ENCODE results near the gene UNC5B.

UNC5B gene

DNA sequence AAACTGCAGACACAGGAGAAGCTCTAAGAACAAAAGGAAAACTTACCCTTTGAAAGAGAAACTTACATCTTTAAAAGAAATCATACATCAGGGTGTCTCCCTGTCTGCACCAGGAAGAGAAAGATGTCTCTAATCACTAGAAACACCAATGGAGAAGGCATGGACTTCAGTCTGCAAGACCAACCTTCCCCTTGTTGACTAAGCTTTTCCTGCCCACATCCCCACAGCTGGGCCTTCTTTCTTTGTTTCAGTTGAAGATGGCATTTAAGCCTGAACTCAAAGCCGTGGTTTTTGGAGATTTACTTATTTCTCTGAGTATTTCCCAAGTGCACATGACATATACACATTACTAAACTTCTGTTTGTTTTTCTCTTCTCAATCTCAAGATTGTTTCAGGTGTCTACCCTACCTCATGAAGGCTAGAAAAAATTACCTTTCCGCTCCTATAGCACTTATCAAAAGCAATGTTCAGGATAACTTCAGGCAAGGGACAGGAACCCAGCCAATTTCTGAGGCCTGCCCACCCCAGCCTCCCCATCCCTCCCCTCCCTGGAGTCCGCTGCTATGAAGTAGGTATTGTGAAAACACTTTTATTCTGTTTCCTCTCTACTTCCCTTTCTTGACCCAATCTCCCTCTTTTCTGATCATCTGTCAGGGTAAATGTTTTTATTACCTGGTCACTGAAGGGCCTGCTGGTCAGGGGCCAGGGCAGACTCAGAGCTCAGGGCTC is 103.9 kb downstream of the UNC5B start:
- H3K9me3 ChIP-seq (replicated peaks in 1 of 11): no peaks in the 10 kb centered on the region
- peak overlapping the region in 9 of 11 experiments; percentile 59 to 95 (median 92); a peak in 19 of 22 replicates for H3K27ac ChIP-seq
- H3K27me3 ChIP-seq: no peaks in the 10 kb centered on the region
- peak overlapping the region in 9 of 11 experiments; percentile 26 to 78 (median 68); a peak in 17 of 22 replicates for H3K9ac ChIP-seq
- no peaks in the 10 kb centered on the region for H3K36me3 ChIP-seq
- no peak for TF ChIP-seq Cebpa-rat (IDR thresholded peaks at IDR 0.05)
- peaks cover 0 to 14% (median 0%) of the 10 kb centered on the region in 11 experiments; a peak in 6 of 22 replicates for H4K20me1 ChIP-seq
- H3K4me3 ChIP-seq: 0 out of 20 replicates have a peak overlapping the region, but pooled peaks of 1 of the 10 experiments have one; percentile 28
- peaks cover 45 to 63% (median 59%) of the 10 kb centered on the region in 10 experiments for H3K4me1 ChIP-seq
- H3K4me2 ChIP-seq: peak overlapping the region; percentile 62 to 88 (median 82)

DNA sequence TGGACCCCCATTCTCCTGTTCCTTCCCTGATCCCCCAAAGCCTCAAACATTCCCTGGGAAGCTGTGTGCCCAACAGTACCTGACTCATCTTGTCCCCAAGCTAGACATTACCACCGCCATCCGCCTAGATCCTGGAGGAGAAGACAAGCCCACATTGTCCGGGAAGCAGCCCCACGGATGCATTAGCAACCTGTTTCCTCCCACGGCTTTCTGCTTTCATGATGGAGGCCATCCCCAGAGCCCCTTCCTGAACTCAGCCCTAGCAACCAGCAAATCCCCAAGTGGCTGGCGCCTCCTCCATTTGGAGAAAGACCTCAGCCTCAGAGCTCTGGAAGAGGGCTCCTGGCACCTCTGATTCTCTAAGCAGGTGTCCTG is 104.4 kb downstream of the UNC5B start:
- Histone ChIP-seq H3K27ac (peak overlapping the region in 9 of 11 experiments; percentile 59 to 95 (median 92); a peak in 19 of 22 replicates), H3K27me3 (no peaks in the 10 kb centered on the region), H3K9me3 (replicated peaks in 1 of 11) (no peaks in the 10 kb centered on the region), H3K4me1 (peaks cover 45 to 67% (median 61%) of the 10 kb centered on the region in 10 experiments), H3K4me3 (0 out of 20 replicates have a peak overlapping the region, but pooled peaks of 1 of the 10 experiments have one; percentile 28), H3K4me2 (peak overlapping the region; percentile 62 to 88 (median 82)), H3K9ac (peak overlapping the region in 10 of 11 experiments; percentile 4 to 78 (median 68); a peak in 17 of 22 replicates), H4K20me1 (peaks cover 0 to 18% (median 4%) of the 10 kb centered on the region in 11 experiments; a peak in 6 of 22 replicates), H3K36me3 (no peaks in the 10 kb centered on the region)
- TF ChIP-seq Cebpa-rat (IDR thresholded peaks at IDR 0.05): no peak

DNA sequence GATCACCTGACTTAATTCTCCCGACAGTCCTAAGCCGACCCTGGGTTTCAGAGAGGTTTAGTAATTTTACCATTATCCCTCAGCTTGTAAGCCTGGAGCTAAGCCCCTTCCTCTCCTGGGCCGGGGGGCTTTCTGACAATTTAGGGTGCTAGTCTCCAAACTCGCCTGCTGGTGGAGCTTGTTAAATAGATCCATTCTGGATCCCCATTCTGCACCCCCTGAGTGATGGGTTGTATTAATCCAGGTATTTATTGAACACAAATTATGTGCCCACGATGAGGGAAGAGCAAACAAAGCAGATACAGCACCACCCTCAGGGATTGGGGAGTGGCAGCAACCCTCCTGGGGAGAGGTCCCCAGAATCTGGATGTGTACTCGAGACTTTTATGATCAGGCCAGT is 105.4 kb downstream of the UNC5B start:
- Histone ChIP-seq H3K4me1 (peaks cover 45 to 72% (median 65%) of the 10 kb centered on the region in 10 experiments), H3K9me3 (replicated peaks in 1 of 11) (no peaks in the 10 kb centered on the region), H3K36me3 (peaks cover 2 to 8% (median 4%) of the 10 kb centered on the region in 11 experiments; a peak in 20 of 22 replicates), H3K27ac (peak overlapping the region in 8 of 11 experiments; percentile 77 to 95 (median 92); a peak in 13 of 22 replicates), H3K27me3 (no peaks in the 10 kb centered on the region), H3K9ac (peak overlapping the region in 2 of 11 experiments; percentile 76 to 78; a peak in 3 of 22 replicates), H3K4me2 (peak overlapping the region in 9 of 11 experiments; percentile 67 to 88 (median 83); a peak in 15 of 22 replicates), H3K4me3 (no peak overlapping the region), H4K20me1 (peaks cover 0 to 18% (median 4%) of the 10 kb centered on the region in 11 experiments; a peak in 6 of 22 replicates)
- no peak for TF ChIP-seq Cebpa-rat (IDR thresholded peaks at IDR 0.05)

DNA sequence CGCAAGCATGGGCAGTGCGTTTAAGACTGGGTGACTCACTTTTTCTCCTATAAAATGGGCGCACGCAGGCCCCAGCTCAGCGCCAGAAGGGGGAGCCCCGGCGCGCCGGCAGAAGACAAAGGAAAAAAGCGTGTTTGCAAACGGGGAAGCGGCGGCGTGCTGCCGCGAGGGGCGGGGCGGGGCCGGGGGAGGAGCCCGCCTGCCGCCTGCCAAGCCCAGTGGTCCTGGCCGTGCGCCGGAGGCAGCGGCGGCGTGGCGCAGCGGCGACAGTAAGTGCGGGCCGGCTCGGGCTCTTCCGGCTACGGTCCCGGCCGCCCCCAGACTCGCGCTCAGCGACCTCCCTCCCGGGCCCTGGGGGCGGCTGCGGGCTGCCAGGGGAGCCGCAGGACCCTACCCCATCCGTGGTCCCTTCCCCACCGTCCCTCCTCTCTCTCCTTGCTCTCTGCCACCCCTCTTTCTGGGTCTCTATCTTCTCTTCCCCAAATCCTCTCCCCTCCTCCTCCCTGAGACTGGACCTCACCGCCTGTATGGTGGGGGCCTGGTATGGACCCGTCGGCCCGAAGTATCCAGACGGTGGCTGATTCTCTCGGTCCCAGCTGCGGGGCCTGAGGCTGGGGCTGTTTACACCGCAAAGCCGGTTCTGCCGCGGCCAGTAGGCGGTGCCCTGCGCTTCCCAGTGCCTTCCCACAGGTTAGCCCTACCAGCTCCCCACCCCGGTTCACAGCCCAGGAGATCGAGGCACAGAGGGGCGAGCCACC is 106.9 kb downstream of the UNC5B start, which contains the start of gene SLC29A3:
Gene SLC29A3 (plus strand): TSS at position 218 of the 758 bp plus-strand sequence. CDS start 51 bp downstream, at position 269.
- peaks cover 0 to 18% (median 6%) of the 10 kb centered on the region in 11 experiments; a peak in 8 of 22 replicates for H4K20me1 ChIP-seq
- H3K9me3 ChIP-seq (replicated peaks in 1 of 11): no peaks in the 10 kb centered on the region
- peaks cover 17 to 22% (median 19%) of the 10 kb centered on the region in 11 experiments for H3K36me3 ChIP-seq
- H3K27me3 ChIP-seq: no peaks in the 10 kb centered on the region
- peak within 1 kb of the TSS; percentile 84 to 96 (median 93) for H3K9ac ChIP-seq
- peak within 1 kb of the TSS; percentile 79 to 97 (median 93) for H3K4me2 ChIP-seq
- TF ChIP-seq Cebpa-rat (IDR thresholded peaks at IDR 0.05): no peak
- H3K4me1 ChIP-seq: peaks cover 45 to 78% (median 68%) of the 10 kb centered on the region in 10 experiments
- peak within 1 kb of the TSS; percentile 55 to 96 (median 92); a peak in 21 of 22 replicates for H3K27ac ChIP-seq
- peak within 1 kb of the TSS; percentile 76 to 93 (median 88) for H3K4me3 ChIP-seq

DNA sequence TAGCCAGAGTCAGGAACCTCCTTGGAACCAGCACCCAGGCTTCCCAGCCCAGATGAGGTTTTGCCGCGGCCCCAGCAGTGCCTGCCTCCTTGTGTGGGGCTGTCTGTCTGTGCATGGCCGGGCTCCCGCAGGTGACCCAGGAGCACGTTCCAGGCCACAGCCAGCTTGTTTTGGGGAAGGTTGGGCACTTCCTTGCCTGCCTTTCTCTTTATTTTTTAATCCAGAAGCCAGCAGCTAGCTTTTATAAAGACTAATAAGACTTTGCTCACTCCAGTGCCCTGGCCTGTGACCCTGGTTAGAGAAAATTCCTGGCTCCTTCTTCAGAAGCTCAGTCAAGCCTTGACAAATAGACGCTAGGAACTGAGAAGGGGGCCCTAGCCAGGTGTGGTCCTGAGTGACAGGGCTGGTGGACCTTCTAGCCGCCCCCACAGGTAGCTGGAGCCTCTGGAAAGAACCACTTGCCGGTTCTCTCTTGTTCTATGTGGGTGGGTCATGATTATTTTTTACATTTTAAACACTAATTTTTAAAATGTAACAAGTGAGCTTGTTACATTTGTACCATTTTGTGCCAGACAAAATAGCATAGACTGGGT is 107.5 kb downstream of the UNC5B start:
- Histone ChIP-seq H3K9me3 (replicated peaks in 1 of 11) (no peaks in the 10 kb centered on the region), H3K9ac (peak overlapping the region; percentile 84 to 96 (median 93)), H3K4me3 (peak overlapping the region; percentile 76 to 93 (median 88)), H3K27ac (peak overlapping the region; percentile 55 to 96 (median 92); a peak in 21 of 22 replicates), H3K27me3 (no peaks in the 10 kb centered on the region), H3K4me1 (peaks cover 41 to 73% (median 63%) of the 10 kb centered on the region in 10 experiments), H3K4me2 (peak overlapping the region; percentile 79 to 97 (median 93)), H4K20me1 (peaks cover 0 to 18% (median 8%) of the 10 kb centered on the region in 11 experiments; a peak in 8 of 22 replicates), H3K36me3 (peaks cover 23 to 29% (median 26%) of the 10 kb centered on the region in 11 experiments)
- TF ChIP-seq Cebpa-rat (IDR thresholded peaks at IDR 0.05): no peak

DNA sequence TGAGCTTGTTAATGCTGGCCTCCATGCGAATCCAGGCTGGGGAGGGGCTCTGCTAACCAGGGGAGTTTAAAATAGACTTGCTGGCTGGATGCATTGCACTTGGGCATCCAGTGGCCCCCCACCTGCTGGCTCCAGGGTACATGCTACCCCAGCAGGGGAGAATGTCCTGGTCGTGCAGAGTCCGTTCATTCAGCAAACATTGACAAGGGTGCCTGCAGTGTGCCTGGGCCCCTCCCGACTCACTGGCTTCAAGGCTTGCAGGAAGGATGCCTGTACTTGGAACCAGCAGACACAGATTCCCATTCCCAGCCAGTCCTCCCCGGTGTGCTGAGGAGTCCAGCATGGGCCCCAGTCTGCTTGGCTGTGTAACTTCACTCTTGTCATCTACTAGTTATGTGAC is 108.2 kb downstream of the UNC5B start:
- Histone ChIP-seq H3K9ac (peak overlapping the region in 7 of 11 experiments; percentile 86 to 96 (median 94); a peak in 13 of 22 replicates), H3K4me2 (peak overlapping the region; percentile 79 to 97 (median 93)), H3K36me3 (peaks cover 30 to 36% (median 32%) of the 10 kb centered on the region in 11 experiments), H3K27ac (peak overlapping the region in 1 of 11 experiments; percentile 92; a peak in 1 of 22 replicates), H3K4me3 (peak overlapping the region in 2 of 10 experiments; percentile 83 to 91; a peak in 4 of 20 replicates), H3K4me1 (peaks cover 34 to 66% (median 56%) of the 10 kb centered on the region in 10 experiments), H4K20me1 (peaks cover 0 to 21% (median 12%) of the 10 kb centered on the region in 11 experiments; a peak in 8 of 22 replicates), H3K27me3 (no peaks in the 10 kb centered on the region), H3K9me3 (replicated peaks in 1 of 11) (no peaks in the 10 kb centered on the region)
- TF ChIP-seq Cebpa-rat (IDR thresholded peaks at IDR 0.05): no peak

DNA sequence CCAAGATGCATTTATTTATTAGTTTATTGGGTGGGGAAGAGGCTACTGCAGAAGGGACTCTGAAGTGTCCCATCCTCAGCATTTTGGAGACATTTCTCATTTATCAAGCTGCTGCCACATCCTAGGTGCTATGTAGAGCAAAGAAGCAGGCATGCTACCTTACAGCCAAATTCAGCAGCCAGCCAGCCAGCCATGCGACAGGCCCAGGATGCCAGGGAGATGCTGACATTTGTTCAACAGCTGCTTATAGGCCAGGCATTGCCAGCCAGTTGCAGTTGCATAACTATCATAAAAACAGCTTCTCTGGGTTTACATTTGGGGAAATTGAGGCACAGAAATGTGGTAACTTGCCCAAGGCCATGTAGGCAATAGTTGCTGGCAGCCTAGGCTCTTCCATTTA is 109.0 kb downstream of the UNC5B start:
- no peak overlapping the region for H3K9ac ChIP-seq
- no peak overlapping the region for H3K4me3 ChIP-seq
- no peaks in the 10 kb centered on the region for H3K27me3 ChIP-seq
- no peaks in the 10 kb centered on the region for H3K9me3 ChIP-seq (replicated peaks in 1 of 11)
- H3K27ac ChIP-seq: no peak overlapping the region
- no peak for TF ChIP-seq Cebpa-rat (IDR thresholded peaks at IDR 0.05)
- peaks cover 0 to 27% (median 15%) of the 10 kb centered on the region in 11 experiments; a peak in 10 of 22 replicates for H4K20me1 ChIP-seq
- peaks cover 26 to 58% (median 49%) of the 10 kb centered on the region in 10 experiments for H3K4me1 ChIP-seq
- H3K36me3 ChIP-seq: peaks cover 37 to 44% (median 40%) of the 10 kb centered on the region in 11 experiments
- H3K4me2 ChIP-seq: 0 out of 22 replicates have a peak overlapping the region, but pooled peaks of 2 of the 11 experiments have one; percentile 18 to 22

DNA sequence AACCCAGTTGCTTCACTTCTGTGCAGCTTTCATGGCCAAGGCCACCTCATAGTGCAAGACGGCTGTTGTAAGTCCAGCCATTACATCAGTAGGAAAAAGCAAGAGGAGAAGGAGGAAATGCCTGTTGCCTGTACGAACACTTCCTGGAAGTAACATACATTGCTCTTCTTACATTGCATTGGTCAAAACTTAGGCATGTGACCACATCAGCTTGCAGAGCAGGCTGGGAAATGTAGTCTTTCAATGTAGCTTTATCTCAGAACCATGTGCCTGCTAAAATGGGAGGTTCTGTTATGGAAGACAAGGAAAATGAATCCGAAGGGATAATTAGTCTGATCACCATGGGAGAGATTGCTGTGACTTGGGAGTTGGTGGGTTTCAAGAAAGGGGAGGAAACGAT is 111.0 kb downstream of the UNC5B start:
- Histone ChIP-seq H3K4me2 (peak overlapping the region in 2 of 11 experiments; percentile 10; a peak in 3 of 22 replicates), H3K4me3 (no peak overlapping the region), H3K9ac (no peak overlapping the region), H3K9me3 (replicated peaks in 1 of 11) (no peaks in the 10 kb centered on the region), H3K27ac (no peak overlapping the region; a peak in 1 of 22 replicates), H3K4me1 (peaks cover 16 to 38% (median 29%) of the 10 kb centered on the region in 10 experiments), H3K27me3 (no peaks in the 10 kb centered on the region), H4K20me1 (peaks cover 0 to 48% (median 29%) of the 10 kb centered on the region in 11 experiments; a peak in 12 of 22 replicates), H3K36me3 (peaks cover 54 to 64% (median 59%) of the 10 kb centered on the region in 11 experiments)
- no peak for TF ChIP-seq Cebpa-rat (IDR thresholded peaks at IDR 0.05)

All from BLaER1 treated with 17β-estradiol and CSF1 and Interleukin-3, amounts not matched to agents 10 nM and 100 nM (cell line).